Measurements from ENCODE around the gene FBRS. TPM values are rescaled to one million over a fixed set of nuclear protein-coding genes. Genes with fewer than 3 reads are reported as not detected.

FBRS gene
- total and polyA plus RNA-seq, 2 donors (not counting 3 experiments of a cell fraction or from before 2014, with no cell fraction given) = 15.5 to 68.6 TPM

DNA sequence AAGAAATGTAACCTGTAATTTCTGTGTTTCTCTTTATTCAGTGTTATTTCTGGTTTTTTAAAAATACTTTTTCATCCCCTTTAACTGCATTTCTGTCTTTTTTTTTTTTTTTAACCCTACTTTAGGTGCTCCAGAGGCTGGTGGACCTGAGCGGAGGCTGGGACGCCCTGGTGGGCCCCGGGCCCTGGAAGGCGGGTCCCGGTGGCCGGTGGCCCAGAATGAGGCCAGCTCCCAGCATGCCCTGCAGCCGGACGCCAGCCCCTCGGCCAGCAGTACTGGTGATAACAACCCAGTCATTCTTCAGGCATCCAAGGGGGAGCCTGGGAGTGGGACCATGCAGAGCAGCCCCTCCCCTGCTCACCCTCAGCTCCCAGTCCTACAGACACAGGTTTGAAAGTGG lies 42.3 kb downstream of the FBRS start:
- POLR2A ChIA-PET = interaction anchor here (0.6 to 0.7 kb wide), 2 partner anchors 11 to 27 kb away, joined by 3 to 4 read pairs; no protein-coding TSS in a partner anchor
- H3K79me2 ChIP-seq (ENCODE audit: control insufficient read depth, insufficient read depth, low read length) = peaks cover 29% of the 10 kb centered on the region
- H3K9ac ChIP-seq (replicated peaks; ENCODE audit: extremely low read depth, insufficient read depth, low read length) = no peak overlapping the region
- no peak for FAIRE-seq
- H3K4me2 ChIP-seq (ENCODE audit: insufficient read depth, low read length) = peak overlapping the region; percentile 87
- no peak overlapping the region for H3K27ac ChIP-seq (ENCODE audit: insufficient read depth, low read depth, low read length)
- H2AFZ ChIP-seq (ENCODE audit: low read depth, low read length) = no peak overlapping the region
- BruUV-seq (replicated peaks) = no TSS peak
- H3K36me3 ChIP-seq (ENCODE audit: control insufficient read depth in 2 of 2, extremely low read depth in 1 of 2, insufficient read depth in 2 of 2, low read length in 2 of 2) = peaks cover 17 to 30% of the 10 kb centered on the region in 2 experiments
- dilution Hi-C loops (cut with MboI; ENCODE audit: extremely low pct_ligation_motif_present, low sequenced_read_pairs) = no loop called here
- no peaks in the 10 kb centered on the region for H3K9me1 ChIP-seq (replicated peaks; ENCODE audit: control insufficient read depth, extremely low read depth, insufficient read depth, low read length)
- H3K9me3 ChIP-seq (replicated peaks; ENCODE audit: control insufficient read depth, insufficient read depth, low read length) = no peaks in the 10 kb centered on the region
- no peaks in the 10 kb centered on the region for H3K27me3 ChIP-seq (ENCODE audit: control insufficient read depth in 2 of 2, insufficient read depth in 2 of 2, low read length in 2 of 2)
- intact Hi-C loops (cut with micrococcal nuclease) = no loop called here
- CTCF ChIA-PET = no interaction called here
- H3K4me1 ChIP-seq (ENCODE audit: control insufficient read depth, extremely low read depth, insufficient read depth, low read length) = peaks cover 21% of the 10 kb centered on the region
- no peak for DNase-seq (ENCODE audit: low read depth, low spot score)
- TF ChIP-seq MYC (IDR thresholded peaks at IDR 0.05; ENCODE audit: low read depth, low read length) = no peak
- TF ChIP-seq JUN (IDR thresholded peaks at IDR 0.05; ENCODE audit: borderline replicate concordance, insufficient read depth, insufficient read length, low read depth) = no peak
- TF ChIP-seq POLR2AphosphoS5 (IDR thresholded peaks at IDR 0.05; ENCODE audit: insufficient read depth, low read depth, low read length) = no peak
- no peak for TF ChIP-seq FOS (IDR thresholded peaks at IDR 0.05; ENCODE audit: borderline replicate concordance, insufficient read depth, low read length)
- no peak for TF ChIP-seq POLR2A (IDR thresholded peaks at IDR 0.05; ENCODE audit: low read depth, low read length)
- TF ChIP-seq, protein P1, sequence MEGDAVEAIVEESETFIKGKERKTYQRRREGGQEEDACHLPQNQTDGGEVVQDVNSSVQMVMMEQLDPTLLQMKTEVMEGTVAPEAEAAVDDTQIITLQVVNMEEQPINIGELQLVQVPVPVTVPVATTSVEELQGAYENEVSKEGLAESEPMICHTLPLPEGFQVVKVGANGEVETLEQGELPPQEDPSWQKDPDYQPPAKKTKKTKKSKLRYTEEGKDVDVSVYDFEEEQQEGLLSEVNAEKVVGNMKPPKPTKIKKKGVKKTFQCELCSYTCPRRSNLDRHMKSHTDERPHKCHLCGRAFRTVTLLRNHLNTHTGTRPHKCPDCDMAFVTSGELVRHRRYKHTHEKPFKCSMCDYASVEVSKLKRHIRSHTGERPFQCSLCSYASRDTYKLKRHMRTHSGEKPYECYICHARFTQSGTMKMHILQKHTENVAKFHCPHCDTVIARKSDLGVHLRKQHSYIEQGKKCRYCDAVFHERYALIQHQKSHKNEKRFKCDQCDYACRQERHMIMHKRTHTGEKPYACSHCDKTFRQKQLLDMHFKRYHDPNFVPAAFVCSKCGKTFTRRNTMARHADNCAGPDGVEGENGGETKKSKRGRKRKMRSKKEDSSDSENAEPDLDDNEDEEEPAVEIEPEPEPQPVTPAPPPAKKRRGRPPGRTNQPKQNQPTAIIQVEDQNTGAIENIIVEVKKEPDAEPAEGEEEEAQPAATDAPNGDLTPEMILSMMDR (IDR thresholded peaks at IDR 0.05; ENCODE audit: extremely low read depth in 1 of 2, insufficient read depth in 1 of 2, low read depth in 1 of 2, low read length in 2 of 2) = no peak
- TF ChIP-seq EZH2 (IDR thresholded peaks at IDR 0.05; ENCODE audit: borderline replicate concordance, low read depth, low read length, severe bottlenecking) = no peak
- TF ChIP-seq, protein P2, sequence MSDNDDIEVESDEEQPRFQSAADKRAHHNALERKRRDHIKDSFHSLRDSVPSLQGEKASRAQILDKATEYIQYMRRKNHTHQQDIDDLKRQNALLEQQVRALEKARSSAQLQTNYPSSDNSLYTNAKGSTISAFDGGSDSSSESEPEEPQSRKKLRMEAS (IDR thresholded peaks at IDR 0.05; ENCODE audit: insufficient read depth, insufficient read length) = no peak
- no peak for TF ChIP-seq GATA2 (IDR thresholded peaks at IDR 0.05; ENCODE audit: insufficient read depth, insufficient read length, low read depth, low read length)
- H3K4me3 ChIP-seq (replicated peaks in 1 of 3; ENCODE audit: insufficient read depth in 1 of 3, low read depth in 1 of 3, low read length in 3 of 3) = no peak overlapping the region
- H4K20me1 ChIP-seq (replicated peaks; ENCODE audit: control insufficient read depth, extremely low read depth, insufficient read depth, low read length) = peaks cover 3% of the 10 kb centered on the region

All from endothelial cell of umbilical vein (primary cell).